ENCODE data around the gene FOXP1. TPM values are rescaled to one million over a fixed set of nuclear protein-coding genes. Genes with fewer than 3 reads are reported as not detected.

FOXP1 gene
- total and polyA plus RNA-seq, 12 donors: 4.8 to 56.0 (median 43.8) TPM

DNA sequence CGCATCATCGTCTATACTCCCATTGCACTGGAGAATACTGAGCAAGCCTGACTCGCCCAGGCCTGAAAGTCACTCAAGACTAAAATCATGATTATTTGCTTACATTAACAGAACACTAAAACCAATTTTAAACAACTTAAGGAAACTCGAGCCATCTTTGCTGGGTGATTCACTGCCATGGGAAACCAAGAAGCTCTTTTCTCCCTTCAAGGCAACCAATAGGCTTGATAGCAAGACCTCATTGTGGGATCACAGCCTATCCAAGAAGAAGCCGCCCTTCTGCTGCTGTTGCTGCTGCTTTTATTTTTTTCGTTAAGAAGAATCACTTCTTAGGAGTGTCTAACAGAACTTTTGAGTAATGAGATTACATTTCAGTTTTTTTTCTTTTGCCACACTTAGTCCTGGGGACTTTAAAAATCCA, 479.4 kb downstream of the FOXP1 start:
- ATAC-seq (no peak), DNase-seq (no peak)
- intact Hi-C loops (cut with DNase I): no loop called here
- Histone ChIP-seq H3K27ac (peak overlapping the region in 2 of 10 donors; percentile 19 to 59), H3K36me3 (peaks cover 0 to 7% (median 0%) of the 10 kb centered on the region in 9 donors), H3K27me3 (no peaks in the 10 kb centered on the region), H3K4me3 (no peak overlapping the region), H3K9me3 (no peaks in the 10 kb centered on the region), H3K4me1 (peaks cover 11 to 84% (median 61%) of the 10 kb centered on the region in 9 donors)
- WGBS, 2 donors: 70 to 75% methylated on average over 6 of the region's 6 CpGs
- TF ChIP-seq, protein P1, sequence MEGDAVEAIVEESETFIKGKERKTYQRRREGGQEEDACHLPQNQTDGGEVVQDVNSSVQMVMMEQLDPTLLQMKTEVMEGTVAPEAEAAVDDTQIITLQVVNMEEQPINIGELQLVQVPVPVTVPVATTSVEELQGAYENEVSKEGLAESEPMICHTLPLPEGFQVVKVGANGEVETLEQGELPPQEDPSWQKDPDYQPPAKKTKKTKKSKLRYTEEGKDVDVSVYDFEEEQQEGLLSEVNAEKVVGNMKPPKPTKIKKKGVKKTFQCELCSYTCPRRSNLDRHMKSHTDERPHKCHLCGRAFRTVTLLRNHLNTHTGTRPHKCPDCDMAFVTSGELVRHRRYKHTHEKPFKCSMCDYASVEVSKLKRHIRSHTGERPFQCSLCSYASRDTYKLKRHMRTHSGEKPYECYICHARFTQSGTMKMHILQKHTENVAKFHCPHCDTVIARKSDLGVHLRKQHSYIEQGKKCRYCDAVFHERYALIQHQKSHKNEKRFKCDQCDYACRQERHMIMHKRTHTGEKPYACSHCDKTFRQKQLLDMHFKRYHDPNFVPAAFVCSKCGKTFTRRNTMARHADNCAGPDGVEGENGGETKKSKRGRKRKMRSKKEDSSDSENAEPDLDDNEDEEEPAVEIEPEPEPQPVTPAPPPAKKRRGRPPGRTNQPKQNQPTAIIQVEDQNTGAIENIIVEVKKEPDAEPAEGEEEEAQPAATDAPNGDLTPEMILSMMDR (IDR thresholded peaks at IDR 0.05): no peak

DNA sequence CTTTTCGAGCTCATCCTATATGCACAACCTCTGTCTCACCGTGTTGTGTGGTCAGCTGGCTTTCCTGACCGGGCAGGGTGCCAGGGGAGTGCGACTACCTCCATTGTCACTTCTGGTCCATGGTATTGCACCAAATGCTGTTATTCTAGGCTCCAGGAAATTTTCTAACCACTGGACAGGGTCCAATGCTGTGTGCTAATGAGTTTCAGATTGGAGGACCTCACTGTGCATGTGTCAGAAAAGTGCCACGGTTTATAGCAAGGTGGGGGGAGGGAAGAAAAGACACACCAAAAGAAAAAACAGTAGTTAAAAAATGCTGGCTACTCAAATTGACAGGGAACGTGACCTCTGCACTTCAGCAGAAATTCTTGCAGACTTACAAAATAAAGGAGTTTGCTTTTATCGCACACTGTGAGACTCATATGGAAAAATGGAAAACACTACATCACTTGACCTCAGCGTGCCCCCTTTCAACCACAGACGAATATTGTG, 480.1 kb downstream of the FOXP1 start:
- ATAC-seq: peak; percentile 29 to 78 (median 67)
- peaks cover 11 to 78% (median 54%) of the 10 kb centered on the region in 9 donors for H3K4me1 ChIP-seq

DNA sequence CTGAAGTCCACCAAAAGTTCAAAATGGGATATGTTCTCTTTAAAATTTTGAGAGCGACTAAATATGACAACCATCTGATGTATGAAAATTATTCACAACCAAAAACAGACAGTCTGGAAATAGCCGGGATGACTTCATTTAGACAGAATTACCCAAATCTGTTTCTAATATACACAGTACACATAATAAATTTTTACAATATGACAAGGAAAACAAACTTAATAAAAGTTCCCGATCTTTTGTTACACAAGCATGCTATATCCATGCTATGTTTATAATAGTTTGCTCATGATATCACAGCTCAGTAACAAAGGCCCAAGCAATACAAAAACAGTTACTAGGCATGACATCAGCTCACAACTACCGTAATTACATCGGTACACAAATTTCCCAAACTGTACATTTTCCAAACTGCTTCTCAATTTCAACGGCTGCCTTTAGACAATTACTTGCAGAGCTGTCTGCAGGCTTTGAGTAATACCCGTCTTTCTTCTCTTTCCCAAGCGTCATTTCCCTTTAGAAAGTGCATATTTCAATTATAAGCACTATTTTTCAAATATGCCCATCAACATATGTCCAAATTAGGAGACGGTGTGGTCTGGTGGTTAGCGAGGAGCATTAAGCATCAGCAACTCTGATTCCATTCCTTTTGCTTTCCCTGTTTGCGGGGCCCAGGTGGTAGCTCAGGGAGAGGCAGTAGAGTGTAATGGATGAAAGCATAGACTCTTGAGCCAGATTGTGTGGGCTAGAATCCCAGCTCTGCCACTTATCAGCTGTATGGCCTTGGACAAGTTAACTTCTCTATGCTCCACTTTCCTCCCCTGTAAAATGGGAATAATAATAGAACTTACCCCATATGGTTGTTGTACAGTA, 481.2 kb downstream of the FOXP1 start:
- TF ChIP-seq, protein P1 (IDR thresholded peaks at IDR 0.05): no peak
- 61 to 65% methylated on average over 11 of the region's 11 CpGs for WGBS, 2 donors
- Histone ChIP-seq H3K4me1 (peaks cover 11 to 70% (median 43%) of the 10 kb centered on the region in 9 donors), H3K36me3 (peaks cover 0 to 7% (median 0%) of the 10 kb centered on the region in 9 donors), H3K9me3 (no peaks in the 10 kb centered on the region), H3K27me3 (no peaks in the 10 kb centered on the region), H3K4me3 (no peak overlapping the region), H3K27ac (peak overlapping the region in 6 of 10 donors; percentile 19 to 67 (median 36))
- ATAC-seq: peak in 6 of 8 donors; percentile 32 to 54 (median 48)
- intact Hi-C loops (cut with DNase I): no loop called here
- no peak for DNase-seq

More for the DNA sequence above, 480.1 kb downstream of the FOXP1 start:
- 32 to 35% methylated on average over 9 of the region's 9 CpGs for WGBS, 2 donors
- H3K9me3 ChIP-seq: no peaks in the 10 kb centered on the region
- H3K27me3 ChIP-seq: no peaks in the 10 kb centered on the region
- DNase-seq: peak; percentile 69 to 76
- TF ChIP-seq, protein P1 (IDR thresholded peaks at IDR 0.05): no peak
- peaks cover 0 to 7% (median 0%) of the 10 kb centered on the region in 9 donors for H3K36me3 ChIP-seq
- no peak overlapping the region for H3K4me3 ChIP-seq
- peak overlapping the region in 2 of 10 donors; percentile 19 to 59 for H3K27ac ChIP-seq
- intact Hi-C loops (cut with DNase I): no loop called here

DNA sequence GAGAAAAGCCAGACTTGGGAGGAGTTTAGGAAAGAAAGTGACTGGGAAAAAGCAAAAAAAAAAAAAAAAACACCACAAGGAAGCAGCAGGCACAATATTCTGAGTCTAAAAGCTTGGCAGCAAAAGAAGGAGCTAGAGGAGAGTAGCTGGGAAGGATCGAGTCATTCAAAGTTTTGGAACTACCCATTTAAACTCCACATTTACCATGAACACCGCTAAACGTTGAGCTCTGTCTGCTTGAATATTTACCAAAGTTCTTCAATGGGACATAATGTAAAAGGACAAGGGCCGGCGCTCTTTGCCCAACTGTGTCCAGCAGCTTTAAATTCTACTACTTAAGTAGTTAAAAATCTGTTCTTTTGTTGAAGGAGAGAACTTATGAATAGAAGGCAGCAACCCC, 481.9 kb downstream of the FOXP1 start:
- 70 to 71% methylated on average over 5 of the region's 5 CpGs for WGBS, 2 donors
- ATAC-seq: peak in 1 of 8 donors; percentile 20
- no peak for DNase-seq
- Histone ChIP-seq H3K36me3 (peaks cover 0 to 7% (median 0%) of the 10 kb centered on the region in 9 donors), H3K9me3 (no peaks in the 10 kb centered on the region), H3K4me3 (no peak overlapping the region), H3K27ac (peak overlapping the region in 6 of 10 donors; percentile 19 to 67 (median 32)), H3K27me3 (no peaks in the 10 kb centered on the region), H3K4me1 (peaks cover 11 to 72% (median 39%) of the 10 kb centered on the region in 9 donors)
- intact Hi-C loops (cut with DNase I): no loop called here
- TF ChIP-seq, protein P1 (IDR thresholded peaks at IDR 0.05): no peak

Data from heart right ventricle (tissue), 16 donors.